Measurements from ENCODE around the gene FABP1. TPM values are rescaled to one million over a fixed set of nuclear protein-coding genes. Genes with fewer than 3 reads are reported as not detected.

FABP1 gene
- total and polyA plus RNA-seq, 2 of the 4 experiments (the other 2 are of a cell fraction) = not detected

DNA sequence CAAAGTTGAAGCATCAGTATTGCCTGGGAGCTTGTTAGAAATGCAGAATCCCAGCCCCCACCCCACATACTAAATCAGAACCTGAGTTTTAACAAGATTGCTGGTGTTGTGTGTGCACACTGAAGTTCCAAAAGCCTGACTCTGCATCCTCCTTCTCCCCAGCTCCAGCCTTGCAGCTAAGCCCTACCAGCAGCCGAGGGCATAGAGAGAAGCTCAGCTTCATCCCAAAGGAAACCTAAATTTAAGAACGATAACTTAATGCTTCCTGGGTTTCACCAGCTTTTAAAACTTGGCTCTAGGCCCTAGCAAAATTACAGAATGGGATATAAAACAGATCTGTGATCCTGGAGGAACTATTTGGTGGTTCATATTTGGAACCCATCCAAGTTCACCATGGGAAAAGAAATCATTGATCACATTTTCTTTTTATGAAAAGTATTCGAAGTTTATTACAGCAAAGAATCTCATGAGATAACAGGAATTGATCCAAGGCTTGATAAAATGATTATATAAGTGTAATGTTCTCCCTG is 49.2 kb downstream of the FABP1 start:
- H4K20me1 ChIP-seq (ENCODE audit: insufficient read depth, low read length) = no peaks in the 10 kb centered on the region
- no peak overlapping the region for H2BK15ac ChIP-seq (ENCODE audit: low read depth, low read length)
- no peak overlapping the region for H2BK20ac ChIP-seq (ENCODE audit: low read depth, low read length)
- no CpG with 5 or more reads among the region's 3 CpGs for WGBS, 2 experiments (ENCODE audit: extremely low coverage in 2 of 2, insufficient read length in 1 of 2)
- intact Hi-C loops (cut with micrococcal nuclease) = no loop called here
- no peak overlapping the region for H3K56ac ChIP-seq (ENCODE audit: extremely low read depth, insufficient read depth, low read length)
- H2BK120ac ChIP-seq (ENCODE audit: low read depth, low read length) = no peak overlapping the region
- no TSS peak for BruUV-seq (replicated peaks)
- H3K9me1 ChIP-seq (ENCODE audit: insufficient read depth, low read length) = no peaks in the 10 kb centered on the region
- ChIA-PET POLR2A (ENCODE audit: unreplicated experiment) (no interaction called here), CTCF (interaction anchor here (1.5 kb wide), 1 partner anchor 18 kb away, joined by 5 read pairs; no protein-coding TSS in a partner anchor)
- H4K8ac ChIP-seq (ENCODE audit: low read depth in 2 of 2, low read length in 2 of 2) = no peak overlapping the region
- dilution Hi-C loops (cut with HindIII; ENCODE audit: low sequenced_read_pairs, unreplicated experiment) = no loop called here
- H2AK9ac ChIP-seq (replicated peaks; ENCODE audit: low read depth, low read length, poor library complexity) = no peak overlapping the region
- peaks cover 13% of the 10 kb centered on the region for H3K27me3 ChIP-seq (ENCODE audit: control insufficient read depth, insufficient read depth, low read length)
- H3K9ac ChIP-seq (ENCODE audit: low read depth, low read length) = no peak overlapping the region
- no peaks in the 10 kb centered on the region for H3K36me3 ChIP-seq (ENCODE audit: control insufficient read depth, insufficient read depth, low read length)
- no peak overlapping the region for H4K91ac ChIP-seq (ENCODE audit: insufficient read depth, low read depth, low read length)
- H3K4me3 ChIP-seq (ENCODE audit: insufficient read depth, low read depth, low read length) = no peak overlapping the region
- no peak overlapping the region for H3K27ac ChIP-seq (ENCODE audit: insufficient read depth, low read length)
- H3K4ac ChIP-seq (ENCODE audit: low read depth, low read length) = no peak overlapping the region
- H3K23ac ChIP-seq (ENCODE audit: low read depth, low read length) = no peak overlapping the region
- ATAC-seq (ENCODE audit: low read depth) (no peak), DNase-seq (no peak)
- H3K4me1 ChIP-seq (ENCODE audit: control insufficient read depth, insufficient read depth, low read length) = peaks cover 3% of the 10 kb centered on the region; the same call in 1 of the 2 replicates
- in situ Hi-C loops (cut with MboI; ENCODE audit: low sequenced_read_pairs) = no loop called here
- H2AK5ac ChIP-seq (ENCODE audit: low read depth, low read length) = no peak overlapping the region
- TF ChIP-seq CEBPB (IDR thresholded peaks at IDR 0.05; ENCODE audit: low read depth, low read length) = no peak
- TF ChIP-seq, protein P1, sequence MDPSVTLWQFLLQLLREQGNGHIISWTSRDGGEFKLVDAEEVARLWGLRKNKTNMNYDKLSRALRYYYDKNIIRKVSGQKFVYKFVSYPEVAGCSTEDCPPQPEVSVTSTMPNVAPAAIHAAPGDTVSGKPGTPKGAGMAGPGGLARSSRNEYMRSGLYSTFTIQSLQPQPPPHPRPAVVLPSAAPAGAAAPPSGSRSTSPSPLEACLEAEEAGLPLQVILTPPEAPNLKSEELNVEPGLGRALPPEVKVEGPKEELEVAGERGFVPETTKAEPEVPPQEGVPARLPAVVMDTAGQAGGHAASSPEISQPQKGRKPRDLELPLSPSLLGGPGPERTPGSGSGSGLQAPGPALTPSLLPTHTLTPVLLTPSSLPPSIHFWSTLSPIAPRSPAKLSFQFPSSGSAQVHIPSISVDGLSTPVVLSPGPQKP (IDR thresholded peaks at IDR 0.05; ENCODE audit: borderline replicate concordance, low read depth, low read length) = no peak
- TF ChIP-seq NFE2L2 (IDR thresholded peaks at IDR 0.05; ENCODE audit: low read depth, low read length) = no peak
- no peak for TF ChIP-seq RFX5 (IDR thresholded peaks at IDR 0.05; ENCODE audit: low read depth, low read length)
- TF ChIP-seq, protein P2, sequence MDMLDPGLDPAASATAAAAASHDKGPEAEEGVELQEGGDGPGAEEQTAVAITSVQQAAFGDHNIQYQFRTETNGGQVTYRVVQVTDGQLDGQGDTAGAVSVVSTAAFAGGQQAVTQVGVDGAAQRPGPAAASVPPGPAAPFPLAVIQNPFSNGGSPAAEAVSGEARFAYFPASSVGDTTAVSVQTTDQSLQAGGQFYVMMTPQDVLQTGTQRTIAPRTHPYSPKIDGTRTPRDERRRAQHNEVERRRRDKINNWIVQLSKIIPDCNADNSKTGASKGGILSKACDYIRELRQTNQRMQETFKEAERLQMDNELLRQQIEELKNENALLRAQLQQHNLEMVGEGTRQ (IDR thresholded peaks at IDR 0.05; ENCODE audit: low read depth, low read length) = no peak
- TF ChIP-seq MXI1 (IDR thresholded peaks at IDR 0.05; ENCODE audit: borderline replicate concordance, low read depth, low read length) = no peak
- no peak for TF ChIP-seq SMC3 (IDR thresholded peaks at IDR 0.05; ENCODE audit: low read depth, low read length)
- no peak for TF ChIP-seq POLR2A (IDR thresholded peaks at IDR 0.05; ENCODE audit: low read depth, low read length)
- TF ChIP-seq, protein P3, sequence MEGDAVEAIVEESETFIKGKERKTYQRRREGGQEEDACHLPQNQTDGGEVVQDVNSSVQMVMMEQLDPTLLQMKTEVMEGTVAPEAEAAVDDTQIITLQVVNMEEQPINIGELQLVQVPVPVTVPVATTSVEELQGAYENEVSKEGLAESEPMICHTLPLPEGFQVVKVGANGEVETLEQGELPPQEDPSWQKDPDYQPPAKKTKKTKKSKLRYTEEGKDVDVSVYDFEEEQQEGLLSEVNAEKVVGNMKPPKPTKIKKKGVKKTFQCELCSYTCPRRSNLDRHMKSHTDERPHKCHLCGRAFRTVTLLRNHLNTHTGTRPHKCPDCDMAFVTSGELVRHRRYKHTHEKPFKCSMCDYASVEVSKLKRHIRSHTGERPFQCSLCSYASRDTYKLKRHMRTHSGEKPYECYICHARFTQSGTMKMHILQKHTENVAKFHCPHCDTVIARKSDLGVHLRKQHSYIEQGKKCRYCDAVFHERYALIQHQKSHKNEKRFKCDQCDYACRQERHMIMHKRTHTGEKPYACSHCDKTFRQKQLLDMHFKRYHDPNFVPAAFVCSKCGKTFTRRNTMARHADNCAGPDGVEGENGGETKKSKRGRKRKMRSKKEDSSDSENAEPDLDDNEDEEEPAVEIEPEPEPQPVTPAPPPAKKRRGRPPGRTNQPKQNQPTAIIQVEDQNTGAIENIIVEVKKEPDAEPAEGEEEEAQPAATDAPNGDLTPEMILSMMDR (conservative IDR thresholded peaks at IDR 0.05; ENCODE audit: low read depth, low read length) = no peak
- H3K14ac ChIP-seq (replicated peaks; ENCODE audit: low read depth, low read length) = no peak overlapping the region
- H3K9me3 ChIP-seq (ENCODE audit: control insufficient read depth, insufficient read depth, low read length) = peaks cover 5% of the 10 kb centered on the region; the same call in 1 of the 2 replicates
- H2AFZ ChIP-seq (replicated peaks; ENCODE audit: low read length, poor library complexity) = no peak overlapping the region
- H4K5ac ChIP-seq (ENCODE audit: low read depth, low read length) = no peak overlapping the region
- H3K4me2 ChIP-seq (ENCODE audit: low read depth, low read length) = no peak overlapping the region
- H2BK5ac ChIP-seq (ENCODE audit: low read depth, low read length, poor library complexity, severe bottlenecking) = no peak overlapping the region
- no peak overlapping the region for H3K18ac ChIP-seq (ENCODE audit: low read depth, low read length)
- no peaks in the 10 kb centered on the region for H3K79me1 ChIP-seq (ENCODE audit: low read depth in 1 of 2, low read length in 2 of 2)

Measured in IMR-90 (cell line).